ENCODE results near the gene AFAP1L1. TPM values are rescaled to one million over a fixed set of nuclear protein-coding genes. Genes with fewer than 3 reads are reported as not detected.

The AFAP1L1 gene
- total and polyA plus RNA-seq, 7 donors: 0.23 to 8.6 (median 5.6) TPM

DNA sequence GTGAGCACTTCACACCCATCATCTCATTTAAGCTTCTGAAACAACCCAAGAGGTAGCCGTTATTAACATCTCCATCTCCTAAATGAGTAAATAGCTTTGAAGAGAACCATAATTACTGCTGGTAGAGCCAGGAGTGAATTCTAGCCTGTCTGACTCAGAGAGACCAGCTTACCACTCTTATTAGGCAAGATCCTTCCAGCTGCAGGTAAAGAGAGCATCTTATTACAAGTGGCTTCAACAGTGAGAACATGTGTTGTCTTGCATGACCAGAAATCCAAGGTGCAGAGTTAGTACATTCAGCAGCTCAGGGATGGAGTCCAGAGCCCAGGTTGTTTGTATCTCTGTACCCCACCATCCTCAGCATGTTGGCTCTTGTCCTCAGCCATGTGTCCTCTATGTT is 10.9 kb upstream of the AFAP1L1 start:
- WGBS, 2 donors: 66 to 89% methylated on average over 1 of the region's 1 CpG
- no peak overlapping the region for H3K27ac ChIP-seq
- TF ChIP-seq, protein P1, sequence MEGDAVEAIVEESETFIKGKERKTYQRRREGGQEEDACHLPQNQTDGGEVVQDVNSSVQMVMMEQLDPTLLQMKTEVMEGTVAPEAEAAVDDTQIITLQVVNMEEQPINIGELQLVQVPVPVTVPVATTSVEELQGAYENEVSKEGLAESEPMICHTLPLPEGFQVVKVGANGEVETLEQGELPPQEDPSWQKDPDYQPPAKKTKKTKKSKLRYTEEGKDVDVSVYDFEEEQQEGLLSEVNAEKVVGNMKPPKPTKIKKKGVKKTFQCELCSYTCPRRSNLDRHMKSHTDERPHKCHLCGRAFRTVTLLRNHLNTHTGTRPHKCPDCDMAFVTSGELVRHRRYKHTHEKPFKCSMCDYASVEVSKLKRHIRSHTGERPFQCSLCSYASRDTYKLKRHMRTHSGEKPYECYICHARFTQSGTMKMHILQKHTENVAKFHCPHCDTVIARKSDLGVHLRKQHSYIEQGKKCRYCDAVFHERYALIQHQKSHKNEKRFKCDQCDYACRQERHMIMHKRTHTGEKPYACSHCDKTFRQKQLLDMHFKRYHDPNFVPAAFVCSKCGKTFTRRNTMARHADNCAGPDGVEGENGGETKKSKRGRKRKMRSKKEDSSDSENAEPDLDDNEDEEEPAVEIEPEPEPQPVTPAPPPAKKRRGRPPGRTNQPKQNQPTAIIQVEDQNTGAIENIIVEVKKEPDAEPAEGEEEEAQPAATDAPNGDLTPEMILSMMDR (IDR thresholded peaks at IDR 0.05): no peak
- TF ChIP-seq POLR2A (IDR thresholded peaks at IDR 0.05): no peak
- no peak for DNase-seq
- H3K4me3 ChIP-seq: no peak overlapping the region
- H3K36me3 ChIP-seq: no peaks in the 10 kb centered on the region
- no peaks in the 10 kb centered on the region for H3K27me3 ChIP-seq
- intact Hi-C loops (cut with DNase I): no loop called here
- no peaks in the 10 kb centered on the region for H3K9me3 ChIP-seq
- H3K4me1 ChIP-seq: no peaks in the 10 kb centered on the region

- intact Hi-C loops (cut with DNase I): no loop called here
- Histone ChIP-seq H3K4me1 (no peaks in the 10 kb centered on the region), H3K27me3 (no peaks in the 10 kb centered on the region), H3K36me3 (no peaks in the 10 kb centered on the region), H3K27ac (no peak overlapping the region), H3K4me3 (no peak overlapping the region), H3K9me3 (no peaks in the 10 kb centered on the region)
- TF ChIP-seq POLR2A (IDR thresholded peaks at IDR 0.05) (no peak), POLR2AphosphoS5 (IDR thresholded peaks at IDR 0.05) (no peak), EP300 (IDR thresholded peaks at IDR 0.05) (no peak)
- TF ChIP-seq, protein P1 (IDR thresholded peaks at IDR 0.05): no peak
- no peak for DNase-seq
- 77 to 80% methylated on average over 7 of the region's 7 CpGs for WGBS, 2 donors
These were observed 10.4 kb upstream of the AFAP1L1 start for GRCh38 chr5:149261246-149261645.

DNA sequence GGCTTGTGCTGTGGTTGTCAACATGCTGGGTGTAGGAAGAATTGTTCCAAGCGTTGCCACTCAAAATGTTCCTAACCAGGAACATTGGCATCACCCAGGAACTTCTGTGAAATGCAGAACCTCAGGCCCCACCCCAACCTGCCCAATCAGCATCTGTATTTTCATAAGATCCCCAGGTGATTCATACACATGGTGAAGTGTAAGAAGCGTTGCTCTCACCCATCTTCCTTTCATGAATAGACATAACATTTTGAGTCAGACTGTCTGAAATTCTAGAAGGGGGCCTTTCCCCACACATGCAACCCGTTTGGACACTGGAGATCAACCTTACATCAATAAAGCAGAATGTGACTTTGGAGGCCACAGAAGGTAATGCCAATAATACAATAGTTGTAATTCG is 9.3 kb upstream of the AFAP1L1 start:
- DNase-seq: no peak
- Histone ChIP-seq H3K9me3 (no peaks in the 10 kb centered on the region), H3K36me3 (no peaks in the 10 kb centered on the region), H3K4me3 (no peak overlapping the region), H3K27ac (no peak overlapping the region), H3K4me1 (no peaks in the 10 kb centered on the region), H3K27me3 (no peaks in the 10 kb centered on the region)
- TF ChIP-seq EP300 (IDR thresholded peaks at IDR 0.05) (no peak), POLR2AphosphoS5 (IDR thresholded peaks at IDR 0.05) (no peak), POLR2A (IDR thresholded peaks at IDR 0.05) (no peak)
- TF ChIP-seq, protein P1 (IDR thresholded peaks at IDR 0.05): no peak
- WGBS, 2 donors: 80 to 82% methylated on average over 4 of the region's 4 CpGs
- intact Hi-C loops (cut with DNase I): no loop called here

GRCh38 chr5:149264439-149265067 is 7.1 kb upstream of the AFAP1L1 start:
- no peak for DNase-seq
- TF ChIP-seq, protein P1 (IDR thresholded peaks at IDR 0.05): no peak
- TF ChIP-seq POLR2AphosphoS5 (IDR thresholded peaks at IDR 0.05) (no peak), POLR2A (IDR thresholded peaks at IDR 0.05) (no peak), EP300 (IDR thresholded peaks at IDR 0.05) (no peak)
- intact Hi-C loops (cut with DNase I): no loop called here

DNA sequence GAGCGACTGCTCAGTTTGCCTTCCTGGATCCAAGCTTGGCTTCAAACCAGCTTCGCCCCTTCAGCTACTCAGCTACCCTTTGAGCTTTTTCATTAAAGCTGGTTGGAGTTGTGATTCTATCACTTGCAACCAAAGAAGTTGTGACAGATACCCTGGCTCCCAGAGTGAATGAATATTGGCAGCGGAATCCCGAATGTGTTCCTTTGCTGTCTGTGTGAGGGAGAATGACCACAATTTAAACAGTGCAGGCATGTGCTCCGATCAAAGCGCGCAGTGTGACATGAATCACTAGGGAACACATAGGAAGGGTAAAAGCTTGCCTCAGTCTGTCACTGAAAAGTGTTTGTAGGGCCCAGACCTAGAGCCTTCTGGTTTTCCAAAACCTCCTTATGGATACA is 6.6 kb upstream of the AFAP1L1 start:
- TF ChIP-seq POLR2A (IDR thresholded peaks at IDR 0.05) (no peak), EP300 (IDR thresholded peaks at IDR 0.05) (no peak)
- no peak overlapping the region for H3K27ac ChIP-seq
- intact Hi-C loops (cut with DNase I): no loop called here

More at GRCh38 chr5:149264439-149265067, 7.1 kb upstream of the AFAP1L1 start:
- WGBS, 2 donors: 10 to 26% methylated on average over 12 of the region's 12 CpGs
- H3K27me3 ChIP-seq: no peaks in the 10 kb centered on the region
- no peak overlapping the region for H3K27ac ChIP-seq
- no peak overlapping the region for H3K4me3 ChIP-seq
- H3K9me3 ChIP-seq: peaks cover 0 to 2% (median 0%) of the 10 kb centered on the region in 4 donors
- no peaks in the 10 kb centered on the region for H3K36me3 ChIP-seq
- H3K4me1 ChIP-seq: no peaks in the 10 kb centered on the region

More for the DNA sequence above, 6.6 kb upstream of the AFAP1L1 start:
- DNase-seq: no peak
- 84 to 87% methylated on average over 7 of the region's 7 CpGs for WGBS, 2 donors
- no peaks in the 10 kb centered on the region for H3K27me3 ChIP-seq
- H3K9me3 ChIP-seq: peaks cover 0 to 2% (median 0%) of the 10 kb centered on the region in 4 donors
- H3K4me1 ChIP-seq: no peaks in the 10 kb centered on the region
- H3K36me3 ChIP-seq: no peaks in the 10 kb centered on the region
- H3K4me3 ChIP-seq: no peak overlapping the region
